ENCODE measurements around the gene MAL. TPM values are rescaled to one million over a fixed set of nuclear protein-coding genes. Genes with fewer than 3 reads are reported as not detected.

Gene MAL
- total and polyA plus RNA-seq, 2 of the 4 experiments (the other 2 are of a cell fraction), result not detected

GRCh38 chr2:95077861-95078603 lies 52.5 kb downstream of the MAL start:
- Histone ChIP-seq H3K9ac (ENCODE audit: low read depth, low read length) (no peak overlapping the region), H3K9me3 (ENCODE audit: control insufficient read depth, insufficient read depth, low read length) (no peaks in the 10 kb centered on the region), H3K4me2 (ENCODE audit: low read depth, low read length) (no peak overlapping the region), H4K5ac (ENCODE audit: low read depth, low read length) (no peak overlapping the region), H2AK5ac (ENCODE audit: low read depth, low read length) (no peak overlapping the region), H4K91ac (ENCODE audit: insufficient read depth, low read depth, low read length) (no peak overlapping the region), H2BK20ac (ENCODE audit: low read depth, low read length) (no peak overlapping the region), H2BK120ac (ENCODE audit: low read depth, low read length) (no peak overlapping the region), H3K4me1 (ENCODE audit: control insufficient read depth, insufficient read depth, low read length) (no peaks in the 10 kb centered on the region), H3K79me1 (ENCODE audit: low read depth in 1 of 2, low read length in 2 of 2) (no peaks in the 10 kb centered on the region), H2AFZ (replicated peaks; ENCODE audit: low read length, poor library complexity) (no peak overlapping the region), H3K4me3 (ENCODE audit: insufficient read depth, low read depth, low read length) (no peak overlapping the region), H3K18ac (ENCODE audit: low read depth, low read length) (no peak overlapping the region), H3K36me3 (ENCODE audit: control insufficient read depth, insufficient read depth, low read length) (no peaks in the 10 kb centered on the region), H3K23ac (ENCODE audit: low read depth, low read length) (no peak overlapping the region), H3K27ac (ENCODE audit: insufficient read depth, low read length) (no peak overlapping the region), H2AK9ac (replicated peaks; ENCODE audit: low read depth, low read length, poor library complexity) (peak overlapping the region; percentile 5), H3K4ac (ENCODE audit: low read depth, low read length) (no peak overlapping the region), H2BK5ac (ENCODE audit: low read depth, low read length, poor library complexity, severe bottlenecking) (no peak overlapping the region), H3K9me1 (ENCODE audit: insufficient read depth, low read length) (no peaks in the 10 kb centered on the region), H3K56ac (ENCODE audit: extremely low read depth, insufficient read depth, low read length) (no peak overlapping the region), H2BK15ac (ENCODE audit: low read depth, low read length) (no peak overlapping the region), H4K20me1 (ENCODE audit: insufficient read depth, low read length) (no peaks in the 10 kb centered on the region), H3K27me3 (ENCODE audit: control insufficient read depth, insufficient read depth, low read length) (peaks cover 39% of the 10 kb centered on the region), H3K14ac (replicated peaks; ENCODE audit: low read depth, low read length) (no peak overlapping the region), H4K8ac (ENCODE audit: low read depth in 2 of 2, low read length in 2 of 2) (no peak overlapping the region)
- ATAC-seq (ENCODE audit: low read depth), result no peak
- CTCF ChIA-PET, result interaction anchor here (1.4 kb wide), 1 partner anchor 55 kb away, joined by 8 read pairs; no protein-coding TSS in a partner anchor
- dilution Hi-C loops (cut with HindIII; ENCODE audit: low sequenced_read_pairs, unreplicated experiment), result no loop called here
- no peak for DNase-seq
- POLR2A ChIA-PET (ENCODE audit: unreplicated experiment), result no interaction called here
- intact Hi-C loops (cut with micrococcal nuclease), result no loop called here
- in situ Hi-C loops (cut with MboI; ENCODE audit: low sequenced_read_pairs), result loop anchor here (5.0 kb wide), 1 partner anchor 56 kb away; no protein-coding TSS in a partner anchor
- 44% methylated on average over 5 of the region's 10 CpGs; no CpG with 5 or more reads in 1 of the 2 experiments for WGBS, 2 experiments (ENCODE audit: extremely low coverage in 2 of 2, insufficient read length in 1 of 2)
- TF ChIP-seq RCOR1 (IDR thresholded peaks at IDR 0.05; ENCODE audit: insufficient replicate concordance, low read length) (no peak), ELK1 (IDR thresholded peaks at IDR 0.05; ENCODE audit: borderline replicate concordance, low read depth, low read length) (no peak), RAD21 (IDR thresholded peaks at IDR 0.05; ENCODE audit: low read length) (no peak), BHLHE40 (IDR thresholded peaks at IDR 0.05; ENCODE audit: low read depth, low read length) (no peak), MAZ (IDR thresholded peaks at IDR 0.05; ENCODE audit: borderline replicate concordance, low read depth, low read length) (no peak), CEBPB (IDR thresholded peaks at IDR 0.05; ENCODE audit: low read depth, low read length) (no peak), CTCF (conservative IDR thresholded peaks at IDR 0.05; ENCODE audit: low read depth, low read length) (no peak), USF2 (IDR thresholded peaks at IDR 0.05; ENCODE audit: low read depth, low read length) (no peak), FOS (IDR thresholded peaks at IDR 0.05; ENCODE audit: low read depth, low read length) (no peak), NFE2L2 (IDR thresholded peaks at IDR 0.05; ENCODE audit: low read depth, low read length) (no peak), POLR2A (IDR thresholded peaks at IDR 0.05; ENCODE audit: low read depth, low read length) (no peak), CHD1 (IDR thresholded peaks at IDR 0.05; ENCODE audit: low read depth, low read length) (no peak), MXI1 (IDR thresholded peaks at IDR 0.05; ENCODE audit: borderline replicate concordance, low read depth, low read length) (no peak), SMC3 (IDR thresholded peaks at IDR 0.05; ENCODE audit: low read depth, low read length) (no peak), RFX5 (IDR thresholded peaks at IDR 0.05; ENCODE audit: low read depth, low read length) (no peak), MAFK (IDR thresholded peaks at IDR 0.05; ENCODE audit: low read depth, low read length) (no peak)
- BruUV-seq (replicated peaks), result no TSS peak

Data from IMR-90 (cell line).